DMS53 treated with DMSO at 0.1 percent for 48 hours (cell line): ENCODE measurements around the gene KRTAP19-3.

Source experiments
- DNase-seq: peaks from one replicate; lab custom pipeline; 2025; ENCODE audit not compliant: unreplicated experiment; lab: John Stamatoyannopoulos, UW

The KRTAP19-3 gene

DNA sequence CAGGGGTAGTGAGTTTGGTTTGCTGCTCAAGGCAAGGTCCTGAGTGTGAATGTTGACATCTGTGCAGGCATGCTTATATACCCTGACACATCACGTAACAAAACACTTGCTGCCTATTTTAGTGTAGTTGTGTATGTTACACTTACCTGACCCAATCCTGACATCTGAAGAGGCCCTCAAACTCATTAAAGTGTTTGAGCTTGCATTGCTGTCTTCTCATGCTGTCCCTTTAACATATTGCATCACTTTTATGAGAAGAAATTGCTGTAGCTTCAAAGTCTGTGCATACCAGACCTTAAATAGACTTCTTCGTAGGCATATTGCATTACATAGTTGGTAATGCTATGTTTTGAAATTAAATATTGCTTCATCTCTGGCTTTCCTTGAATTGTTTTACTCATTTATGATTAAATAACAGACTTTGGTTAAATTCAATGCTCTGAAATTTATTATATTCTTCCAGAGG is at the start of gene KRTAP19-3:
KRTAP19-3 (minus strand) TSS at position 51 of the 466 bp plus-strand sequence. CDS start 56 bp downstream, outside the sequence.
- no peak for DNase-seq

DNA sequence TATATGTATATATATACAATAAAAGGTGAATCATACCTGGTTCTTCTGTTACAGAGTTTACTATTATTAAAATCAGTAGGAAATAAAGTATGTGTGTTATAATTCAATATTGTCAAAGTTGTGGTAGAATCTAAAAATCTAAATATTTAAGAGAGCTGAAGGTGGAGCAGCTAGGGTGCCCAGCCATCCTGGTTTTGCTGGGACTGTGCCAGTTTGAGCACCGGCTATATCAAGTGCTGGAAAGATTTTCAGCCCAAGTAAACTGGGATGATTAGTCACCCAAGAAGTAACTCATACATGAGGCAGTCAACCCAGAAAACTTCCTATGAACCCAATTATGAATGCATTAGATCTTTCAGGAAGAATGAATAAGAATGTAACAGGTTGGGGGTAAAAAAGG is 27.1 kb upstream of the KRTAP19-3 start:
- DNase-seq, result no peak

DNA sequence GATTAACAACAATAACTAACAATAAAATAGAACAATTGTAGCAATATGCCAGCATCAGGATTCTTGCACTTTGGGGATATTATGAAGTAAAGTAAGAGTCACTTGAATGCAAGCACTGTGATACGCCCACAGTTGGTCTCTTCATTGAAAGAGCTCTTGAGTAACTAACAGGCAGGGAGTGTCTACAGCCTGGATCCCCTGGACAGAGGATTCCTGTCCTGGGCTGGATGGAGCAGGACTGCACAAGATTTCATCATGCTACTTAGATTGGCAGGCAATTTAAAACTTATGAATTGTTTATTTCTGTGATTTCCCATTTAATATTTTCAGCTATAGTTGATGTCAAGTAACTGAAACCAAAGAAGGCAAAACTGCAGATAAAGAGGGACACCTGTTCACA is 23.9 kb upstream of the KRTAP19-3 start:
- no peak for DNase-seq

DNA sequence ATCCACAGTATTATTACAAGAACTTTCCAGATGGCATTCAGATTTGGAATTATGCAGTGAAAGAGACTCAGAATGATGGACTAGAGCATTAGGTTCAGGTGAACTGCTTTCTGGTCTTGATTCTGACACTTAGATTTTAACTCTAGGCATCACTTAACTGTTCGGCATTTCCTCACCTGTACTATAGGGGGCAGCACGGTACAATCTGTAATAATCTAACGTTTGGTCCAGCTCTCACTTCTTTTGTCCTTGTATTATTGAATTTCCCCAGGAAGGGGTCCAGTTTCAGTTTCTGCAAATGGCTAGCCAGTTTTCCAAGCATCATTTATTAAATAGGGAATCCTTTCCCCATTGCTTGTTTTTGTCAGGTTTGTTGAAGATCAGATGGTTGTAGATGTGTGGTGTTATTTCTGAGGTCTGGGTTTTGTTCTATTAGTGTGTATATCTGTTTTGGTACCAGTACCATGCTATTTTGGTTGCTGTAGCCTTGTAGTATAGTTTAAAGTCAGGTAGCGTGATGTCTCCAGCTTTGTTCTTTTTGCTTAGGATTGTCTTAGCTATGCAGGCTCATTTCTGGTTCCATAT is 13.9 kb upstream of the KRTAP19-3 start:
- DNase-seq, result peak; percentile 45

DNA sequence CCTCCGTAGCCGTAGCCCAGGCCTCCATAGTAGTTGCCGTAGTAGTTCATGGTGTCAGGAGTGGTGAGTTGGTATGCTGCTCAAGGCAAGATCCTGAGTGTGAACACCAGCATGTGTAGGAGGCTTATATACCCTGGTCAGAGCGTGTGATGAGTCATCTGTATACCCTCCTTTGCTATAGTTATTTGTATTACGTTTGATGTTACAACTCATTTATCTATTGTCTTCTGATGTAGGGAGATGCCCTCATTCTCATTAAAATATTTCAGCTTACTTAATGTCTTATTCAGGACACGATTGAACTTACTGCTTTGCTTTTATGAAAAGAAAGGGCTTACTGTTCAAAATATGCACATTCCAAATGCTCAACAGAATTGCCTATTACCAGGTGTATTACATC is 10.2 kb upstream of the KRTAP19-3 start, which contains the start of gene KRTAP19-5:
KRTAP19-5 (minus strand) TSS at position 101 of the 400 bp plus-strand sequence; CDS start at position 50, 51 bp downstream.
- no peak for DNase-seq

DNA sequence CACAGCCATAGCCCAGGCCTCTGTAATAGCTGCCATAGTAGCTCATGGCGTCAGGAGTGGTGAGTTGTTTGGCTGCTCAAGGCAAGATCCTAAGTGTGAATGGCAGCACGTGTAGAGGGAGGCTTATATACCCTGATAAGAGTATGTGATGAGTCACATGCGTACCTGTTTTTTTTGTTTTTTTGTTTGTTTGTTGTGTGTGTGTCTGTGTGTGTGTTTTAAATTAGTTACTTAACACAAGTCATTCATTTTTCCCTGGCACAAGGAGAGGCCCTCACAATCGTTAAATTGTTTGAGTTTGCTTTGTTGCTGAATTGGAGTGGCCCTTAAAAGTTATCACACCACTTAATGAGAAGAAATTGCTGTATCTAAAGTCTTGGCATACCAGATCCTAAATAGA is 5.3 kb upstream of the KRTAP19-3 start, which contains the start of gene KRTAP19-4:
KRTAP19-4 (minus strand) TSS at position 101 of the 400 bp plus-strand sequence; CDS start at position 46, 55 bp downstream.
- no peak for DNase-seq

DNA sequence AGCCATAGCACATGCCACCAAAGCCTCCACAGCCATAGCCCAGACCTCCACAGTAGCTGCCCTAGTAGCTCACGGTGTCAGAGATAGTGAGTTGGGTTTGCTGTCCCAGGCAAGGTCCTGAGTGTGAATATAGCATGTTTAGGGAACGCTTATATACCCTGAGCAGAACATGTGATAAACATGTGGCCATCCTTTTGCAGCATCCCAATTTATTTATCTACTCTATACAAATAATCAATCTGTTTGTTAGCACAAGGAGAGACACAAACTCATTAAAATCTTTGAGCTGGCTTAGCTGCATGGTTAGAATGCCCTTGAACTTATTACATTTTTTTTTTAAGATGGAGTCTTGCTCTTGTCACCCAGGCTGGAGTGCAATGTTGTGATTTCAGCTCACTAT is 4.5 kb downstream of the KRTAP19-3 start, which contains the start of gene KRTAP19-2:
KRTAP19-2 (minus strand) TSS at position 101 of the 400 bp plus-strand sequence; CDS start at position 13, 88 bp downstream.
- DNase-seq, result no peak

DNA sequence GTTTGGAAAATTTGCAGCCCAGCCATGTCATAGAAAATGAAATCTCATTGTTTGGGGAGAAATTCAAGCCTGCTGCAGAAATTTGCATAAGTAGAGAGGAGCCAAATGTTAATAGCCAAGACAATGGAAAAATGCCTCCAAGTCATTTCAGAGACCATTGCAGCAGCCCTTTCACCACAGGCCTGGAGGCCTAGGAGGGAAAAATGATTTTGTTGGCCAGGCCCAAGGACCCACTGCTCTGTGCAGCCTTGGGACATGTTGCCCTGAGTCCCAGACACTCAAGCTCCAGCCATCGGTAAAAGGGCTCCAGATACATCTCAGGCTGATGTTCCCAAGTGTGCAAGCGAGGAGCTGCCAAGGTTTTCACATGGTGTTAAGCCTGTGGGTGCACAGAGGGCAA is 5.6 kb downstream of the KRTAP19-3 start:
- DNase-seq, result no peak

DNA sequence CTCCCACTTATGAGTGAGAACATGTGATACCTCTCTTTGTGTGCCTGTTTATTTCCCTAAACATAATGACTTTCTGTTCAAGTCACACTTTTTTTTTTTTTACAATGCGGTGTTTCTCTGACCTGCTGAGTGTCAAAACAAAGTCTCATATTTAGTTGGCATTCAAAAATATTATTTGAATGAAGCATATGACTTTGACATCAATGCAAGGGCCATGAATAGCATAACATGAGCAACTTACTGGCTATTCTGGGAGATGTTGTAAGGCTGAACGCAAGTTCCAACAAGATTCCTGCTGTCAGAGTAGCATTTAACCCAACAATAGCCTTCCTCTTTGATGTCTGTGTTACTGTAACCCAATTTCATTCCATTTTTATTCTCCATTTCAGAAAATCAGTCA is 9.7 kb downstream of the KRTAP19-3 start:
- DNase-seq, result no peak

DNA sequence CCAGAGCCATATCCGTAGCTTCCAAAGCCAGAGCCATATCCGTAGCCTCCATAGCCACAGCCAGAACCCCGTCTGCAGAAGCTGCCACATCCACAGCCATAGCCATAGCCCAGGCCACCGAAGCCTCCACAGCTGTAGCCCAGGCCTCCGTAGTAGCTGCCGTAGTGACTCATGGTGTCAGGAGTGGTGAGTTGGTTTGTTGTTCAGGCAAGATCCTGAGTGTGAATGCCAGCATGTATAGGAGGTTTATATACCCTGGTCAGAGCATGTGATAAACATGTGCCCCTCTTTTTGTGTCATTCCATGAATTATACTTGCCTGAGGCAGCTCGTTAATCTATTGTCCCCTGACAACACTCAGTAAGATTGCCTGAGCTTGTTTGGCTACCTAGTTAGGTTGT is 11.7 kb downstream of the KRTAP19-3 start, which contains the start of gene KRTAP19-1:
KRTAP19-1 (minus strand) TSS at position 223 of the 400 bp plus-strand sequence; CDS start at position 173, 50 bp downstream.
- no peak for DNase-seq

DNA sequence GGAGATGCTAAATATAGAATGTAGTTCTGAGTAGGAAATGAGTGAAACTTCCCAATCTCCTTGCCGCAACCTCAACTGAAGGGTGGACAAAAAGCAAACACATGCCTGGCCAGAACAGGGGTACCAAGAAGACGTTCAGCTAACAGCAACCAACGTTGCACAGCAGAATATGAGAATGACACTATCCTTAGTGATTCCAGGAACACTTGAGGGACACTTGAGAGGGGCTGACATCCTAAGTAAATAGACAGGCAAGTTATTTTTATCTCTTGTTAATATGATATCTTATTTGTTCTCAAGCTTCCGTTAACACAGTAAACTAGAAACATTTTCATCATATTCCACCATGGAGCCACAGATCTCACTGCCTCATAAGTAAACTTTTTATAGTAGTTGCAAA is 12.6 kb downstream of the KRTAP19-3 start:
- DNase-seq, result peak; percentile 30

DNA sequence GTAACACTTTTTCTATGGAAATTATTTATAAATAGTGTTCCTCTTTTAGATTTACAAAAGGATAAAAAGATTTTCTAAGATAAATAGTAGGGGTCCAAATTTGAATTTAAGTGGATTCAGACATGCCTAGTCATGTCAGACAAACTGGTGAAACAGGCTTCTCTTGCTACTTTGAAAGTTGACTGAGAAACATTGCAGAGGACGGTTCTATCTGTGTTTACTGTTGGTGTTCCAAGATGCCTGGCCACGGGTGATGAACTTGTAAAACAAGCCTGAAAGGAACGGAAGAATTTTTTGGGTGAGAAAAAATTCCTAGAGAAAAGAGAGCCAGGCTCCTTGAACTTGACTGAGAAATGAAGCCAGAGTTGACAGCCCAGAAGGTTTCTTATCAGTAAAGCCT is 13.8 kb downstream of the KRTAP19-3 start:
- no peak for DNase-seq

DNA sequence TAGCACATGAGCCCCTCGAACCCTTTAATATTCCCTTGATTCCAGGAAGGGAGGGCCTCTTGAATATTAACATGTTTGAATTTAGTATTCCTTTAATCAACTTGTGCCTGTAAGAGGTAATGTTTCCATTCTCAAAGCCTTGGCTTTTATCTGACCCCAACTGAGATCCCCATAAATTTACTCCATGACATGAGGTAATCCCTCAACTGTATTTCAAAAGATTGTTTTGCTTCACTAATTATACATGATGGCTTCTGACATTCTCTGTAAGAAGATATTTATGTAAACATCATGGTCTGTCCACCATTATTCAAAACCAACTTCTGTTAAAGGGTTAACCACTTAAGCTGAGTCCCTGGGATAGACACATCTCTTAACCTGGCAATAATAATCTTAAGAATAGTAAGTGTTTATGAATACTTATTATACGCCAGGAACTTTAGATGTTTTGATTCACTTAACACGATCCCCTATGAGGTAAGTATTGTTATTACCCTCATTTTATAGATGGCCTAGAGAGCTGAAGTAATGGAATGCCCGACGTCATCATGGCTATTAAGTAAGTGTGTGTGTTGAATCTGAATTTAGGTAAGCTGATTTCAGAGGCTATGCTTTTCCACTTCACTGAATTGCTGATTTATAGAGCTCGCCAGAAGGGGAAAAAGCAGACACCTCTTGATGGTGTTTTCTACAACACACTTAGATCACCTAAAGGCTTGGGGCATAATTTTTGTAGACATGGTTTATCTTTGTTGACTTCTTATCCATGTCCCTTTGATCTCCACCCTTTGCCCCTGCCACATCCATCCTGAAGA is 22.7 kb downstream of the KRTAP19-3 start:
- DNase-seq, result no peak

DNA sequence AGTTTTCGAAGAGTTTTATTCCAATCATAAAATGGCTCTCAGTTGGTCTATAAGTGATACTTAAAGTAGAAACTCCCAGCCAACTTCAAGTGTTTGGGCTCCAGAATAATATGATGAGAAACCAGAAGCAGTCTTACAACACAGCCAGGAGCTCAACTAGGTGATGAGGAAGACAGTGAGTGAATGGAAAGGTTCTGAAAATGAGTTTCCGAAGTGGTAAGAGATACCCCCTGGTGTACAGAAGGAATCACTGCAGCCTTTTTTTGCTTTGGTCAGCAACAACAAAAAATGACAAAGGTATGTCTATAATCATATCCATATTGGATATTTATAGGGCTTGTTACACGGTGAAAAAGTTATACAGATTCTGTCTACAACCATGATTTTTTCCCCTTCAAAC is 28.1 kb downstream of the KRTAP19-3 start:
- DNase-seq, result no peak

DNA sequence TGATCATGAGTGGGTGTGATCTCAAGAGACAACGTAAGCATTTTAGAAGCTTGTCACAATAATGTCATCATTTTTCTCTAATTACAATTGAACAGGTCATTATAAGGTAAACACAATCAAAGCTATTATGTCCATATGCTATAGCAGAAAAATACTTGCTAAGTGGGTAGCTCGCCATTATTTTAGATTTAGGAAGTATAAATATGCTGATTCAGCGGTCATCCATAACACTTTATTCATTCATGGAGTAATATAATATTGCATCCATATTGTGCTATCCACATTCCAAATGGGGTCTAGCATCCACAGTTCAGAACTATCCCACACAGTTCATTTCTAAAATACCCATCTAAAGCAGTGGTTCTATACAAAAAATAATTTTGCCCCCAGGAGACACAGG is 43.3 kb downstream of the KRTAP19-3 start:
- no peak for DNase-seq

DNA sequence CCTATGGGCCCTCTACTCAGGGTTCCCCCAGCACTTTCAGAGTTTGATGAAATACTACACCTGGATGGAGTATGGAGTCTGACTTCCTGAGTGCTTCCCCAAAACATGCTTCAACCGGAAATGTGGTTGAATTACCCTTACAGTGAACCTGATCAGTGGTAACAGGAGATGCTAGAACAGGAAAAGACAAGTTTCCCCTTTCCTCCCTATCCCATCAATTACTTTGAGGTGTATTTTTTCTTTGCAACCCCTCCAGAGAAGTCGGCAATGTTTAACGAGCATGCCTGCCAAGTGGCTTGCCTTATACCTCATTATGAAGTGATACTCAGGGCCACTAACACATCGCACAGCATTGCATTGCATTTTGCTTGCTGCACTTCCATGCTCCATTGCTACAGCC is 44.8 kb downstream of the KRTAP19-3 start:
- no peak for DNase-seq

DNA sequence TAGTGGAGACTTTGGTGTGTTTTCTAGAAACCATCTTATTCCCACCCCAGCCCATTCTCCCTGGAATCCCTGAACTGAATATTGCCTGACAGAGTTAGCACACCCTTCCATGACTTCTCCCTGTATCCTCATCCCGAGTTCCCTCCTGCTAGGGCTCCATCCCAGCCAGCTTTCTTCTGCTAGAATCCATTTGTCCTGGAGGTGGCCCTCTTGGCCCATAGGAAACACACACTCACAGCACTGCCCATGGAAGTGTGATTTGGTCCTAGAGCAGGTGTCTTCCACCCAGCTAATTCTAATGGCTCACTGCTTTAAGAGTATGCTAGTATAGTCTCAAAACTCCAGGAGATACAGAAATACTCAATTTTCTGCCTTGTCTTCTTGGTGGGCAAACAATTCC is 47.6 kb downstream of the KRTAP19-3 start:
- no peak for DNase-seq

DNA sequence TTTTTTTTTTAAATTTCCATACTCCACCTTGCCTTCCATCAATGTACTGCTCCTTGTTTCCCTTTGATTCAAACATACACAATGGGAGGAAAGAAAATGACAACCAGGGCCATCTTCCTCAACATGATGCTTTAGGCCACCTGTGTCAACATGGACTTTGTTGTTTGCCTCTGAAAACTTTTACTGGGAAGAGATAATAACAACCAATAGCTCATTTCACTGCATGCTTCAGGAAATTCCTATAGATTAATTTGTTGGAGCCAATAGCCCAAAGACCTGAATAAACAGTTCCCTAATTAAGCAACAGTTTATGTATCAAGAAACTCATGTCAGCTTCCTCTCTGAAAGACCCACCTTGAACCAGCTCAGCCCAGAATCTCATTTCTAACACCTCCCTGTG is 48.6 kb downstream of the KRTAP19-3 start:
- no peak for DNase-seq
